Activated CD4-positive, alpha-beta T cell treated with anti-CD3 and anti-CD28 coated beads for 36 hours (primary cell): ENCODE results near the gene MYOF. TPM values are rescaled to one million over a fixed set of nuclear protein-coding genes. Genes with fewer than 3 reads are reported as not detected.

ENCODE experiments used
- ATAC-seq: fragments of 200-7000 bp; cut with Tn5 transposase; one replicate; pipeline ENCODE4 v1.10.0; 2021; ENCODE audit warnings: mild to moderate bottlenecking, moderate library complexity
- CTCF ChIA-PET: fragments of 350-600 bp; sonication (Branson Sonifier 250); formaldehyde crosslinking; loops from one replicate; lab custom pipeline; 2021; ENCODE audit warnings: antibody characterized with exemption; lab: Charles Lee
- POLR2A ChIA-PET: fragments of 350-600 bp; sonication (Branson Sonifier 250); formaldehyde crosslinking; loops from one replicate; lab custom pipeline; 2021; ENCODE audit warnings: antibody characterized with exemption, inconsistent platforms; lab: Charles Lee
- DNase-seq: peaks from one replicate; pipeline ENCODE4 v3.0.0-alpha.2; 2020
- H3K27ac Mint-ChIP-seq: one replicate; pipeline ENCODE4 v1.8.0; 2021; ENCODE audit warnings: mixed read lengths
- H3K27me3 Mint-ChIP-seq: one replicate; pipeline ENCODE4 v1.8.0; 2021; ENCODE audit warnings: mixed read lengths
- H3K36me3 Mint-ChIP-seq: one replicate; pipeline ENCODE4 v1.8.0; 2021; ENCODE audit warnings: low read depth, mixed read lengths
- H3K4me1 Mint-ChIP-seq: one replicate; pipeline ENCODE4 v1.8.0; 2021; ENCODE audit warnings: mixed read lengths
- H3K4me3 Mint-ChIP-seq: one replicate; pipeline ENCODE4 v1.8.0; 2021; ENCODE audit warnings: mild to moderate bottlenecking, moderate library complexity, mixed read lengths
- H3K9me3 Mint-ChIP-seq: one replicate; pipeline ENCODE4 v1.8.0; 2021; ENCODE audit warnings: low read depth, mixed read lengths
- intact Hi-C, 2 experiments: fragments of 100-400 bp; cut with DNase I in 1 of 2; cut with micrococcal nuclease in 1 of 2; formaldehyde crosslinking; loops; one replicate each; pipeline versions ENCODE4 v1.14.2 to v1.15.1; 2022 to 2024; cut with DNase I, micrococcal nuclease
- total RNA-seq, 2 experiments: library from RNA; stranded (reverse); gene quantifications; one replicate each; pipeline ENCODE4 v1.2.3, GENCODE V29; 2021

MYOF gene
- total RNA-seq, 2 experiments from 2014 or later: 37.8 to 40.0 TPM

- CTCF ChIA-PET: interaction anchor here (0.7 kb wide), 1 partner anchor 490 kb away, joined by 3 read pairs; no protein-coding TSS in a partner anchor
- peaks cover 15% of the 10 kb centered on the region for H3K4me1 Mint-ChIP-seq
- H3K4me3 Mint-ChIP-seq: no peak overlapping the region
- DNase-seq: no peak
- no peaks in the 10 kb centered on the region for H3K27me3 Mint-ChIP-seq
- intact Hi-C loops: no loop called here
- no peak for ATAC-seq
- H3K36me3 Mint-ChIP-seq: peaks cover 9% of the 10 kb centered on the region
- H3K27ac Mint-ChIP-seq: no peak overlapping the region
- no peaks in the 10 kb centered on the region for H3K9me3 Mint-ChIP-seq
- POLR2A ChIA-PET: no interaction called here
Measured at GRCh38 chr10:93457511-93457910, 24.6 kb downstream of the MYOF start.

GRCh38 chr10:93456480-93456879 is 25.7 kb downstream of the MYOF start:
- H3K4me3 Mint-ChIP-seq: no peak overlapping the region
- peaks cover 20% of the 10 kb centered on the region for H3K4me1 Mint-ChIP-seq
- H3K27ac Mint-ChIP-seq: no peak overlapping the region
- ATAC-seq: no peak
- intact Hi-C loops: no loop called here
- POLR2A ChIA-PET: no interaction called here
- no peaks in the 10 kb centered on the region for H3K9me3 Mint-ChIP-seq
- no peak for DNase-seq
- peaks cover 15% of the 10 kb centered on the region for H3K36me3 Mint-ChIP-seq
- CTCF ChIA-PET: interaction anchor here (1.0 to 1.5 kb wide), 2 partner anchors 27 to 80 kb away, joined by 3 to 6 read pairs; no protein-coding TSS in a partner anchor
- H3K27me3 Mint-ChIP-seq: no peaks in the 10 kb centered on the region

GRCh38 chr10:93454736-93455135 is 27.4 kb downstream of the MYOF start:
- ChIA-PET POLR2A (no interaction called here), CTCF (interaction anchor here (0.6 kb wide), 2 partner anchors 10 to 153 kb away, joined by 3 read pairs; no protein-coding TSS in a partner anchor)
- DNase-seq: no peak
- H3K27me3 Mint-ChIP-seq: no peaks in the 10 kb centered on the region
- intact Hi-C loops: no loop called here
- no peaks in the 10 kb centered on the region for H3K9me3 Mint-ChIP-seq
- peaks cover 12% of the 10 kb centered on the region for H3K36me3 Mint-ChIP-seq
- H3K27ac Mint-ChIP-seq: no peak overlapping the region
- no peak for ATAC-seq
- no peak overlapping the region for H3K4me3 Mint-ChIP-seq
- peaks cover 15% of the 10 kb centered on the region for H3K4me1 Mint-ChIP-seq

- DNase-seq (no peak), ATAC-seq (no peak)
- H3K27ac Mint-ChIP-seq: no peak overlapping the region
- peaks cover 11% of the 10 kb centered on the region for H3K36me3 Mint-ChIP-seq
- no peak overlapping the region for H3K4me3 Mint-ChIP-seq
- H3K9me3 Mint-ChIP-seq: no peaks in the 10 kb centered on the region
- H3K4me1 Mint-ChIP-seq: peaks cover 15% of the 10 kb centered on the region
- intact Hi-C loops: no loop called here
- no peaks in the 10 kb centered on the region for H3K27me3 Mint-ChIP-seq
- ChIA-PET POLR2A (no interaction called here), CTCF (no interaction called here)
Measured at GRCh38 chr10:93454146-93454545, 28.0 kb downstream of the MYOF start.

- H3K4me1 Mint-ChIP-seq: peaks cover 10% of the 10 kb centered on the region
- H3K27me3 Mint-ChIP-seq: no peaks in the 10 kb centered on the region
- ChIA-PET CTCF (interaction anchor here (0.5 kb wide), 1 partner anchor 103 kb away, joined by 3 read pairs; no protein-coding TSS in a partner anchor), POLR2A (interaction anchor here (0.6 kb wide), 1 partner anchor 1076 kb away, joined by 9 read pairs; no protein-coding TSS in a partner anchor)
- H3K36me3 Mint-ChIP-seq: peaks cover 14% of the 10 kb centered on the region
- no peak overlapping the region for H3K4me3 Mint-ChIP-seq
- intact Hi-C loops: no loop called here
- no peaks in the 10 kb centered on the region for H3K9me3 Mint-ChIP-seq
- H3K27ac Mint-ChIP-seq: no peak overlapping the region
- ATAC-seq (peak; percentile 71), DNase-seq (peak; percentile 50)
Measured at GRCh38 chr10:93452143-93452542, 30.0 kb downstream of the MYOF start.

- intact Hi-C loops: no loop called here
- H3K4me1 Mint-ChIP-seq: peaks cover 10% of the 10 kb centered on the region
- no peak overlapping the region for H3K4me3 Mint-ChIP-seq
- ChIA-PET POLR2A (interaction anchor here (0.6 kb wide), 1 partner anchor 1077 kb away, joined by 9 read pairs; no protein-coding TSS in a partner anchor), CTCF (interaction anchor here (0.5 kb wide), 1 partner anchor 102 kb away, joined by 3 read pairs; no protein-coding TSS in a partner anchor)
- H3K27ac Mint-ChIP-seq: no peak overlapping the region
- ATAC-seq (no peak), DNase-seq (no peak)
- H3K27me3 Mint-ChIP-seq: no peaks in the 10 kb centered on the region
- peaks cover 14% of the 10 kb centered on the region for H3K36me3 Mint-ChIP-seq
- H3K9me3 Mint-ChIP-seq: no peaks in the 10 kb centered on the region
Measured at GRCh38 chr10:93451244-93451947, 30.7 kb downstream of the MYOF start.

- H3K27ac Mint-ChIP-seq: no peak overlapping the region
- no peak for DNase-seq
- ChIA-PET CTCF (no interaction called here), POLR2A (no interaction called here)
- no peak overlapping the region for H3K4me3 Mint-ChIP-seq
- H3K4me1 Mint-ChIP-seq: peaks cover 10% of the 10 kb centered on the region
- ATAC-seq: no peak
- intact Hi-C loops: no loop called here
- peaks cover 14% of the 10 kb centered on the region for H3K36me3 Mint-ChIP-seq
- no peaks in the 10 kb centered on the region for H3K9me3 Mint-ChIP-seq
- H3K27me3 Mint-ChIP-seq: no peaks in the 10 kb centered on the region
Measured at GRCh38 chr10:93447970-93448369, 34.2 kb downstream of the MYOF start.

- ChIA-PET CTCF (interaction anchor here (0.6 kb wide), 1 partner anchor 254 kb away, joined by 3 read pairs; no protein-coding TSS in a partner anchor), POLR2A (no interaction called here)
- intact Hi-C loops: no loop called here
Measured at GRCh38 chr10:93447019-93447418, 35.1 kb downstream of the MYOF start.

GRCh38 chr10:93445978-93446720 is 36.0 kb downstream of the MYOF start:
- H3K36me3 Mint-ChIP-seq: peaks cover 3% of the 10 kb centered on the region
- ATAC-seq: no peak
- ChIA-PET POLR2A (no interaction called here), CTCF (interaction anchor here (0.6 to 1.0 kb wide), 2 partner anchors 27 to 65 kb away, joined by 3 read pairs; no protein-coding TSS in a partner anchor)
- no peak for DNase-seq
- no peaks in the 10 kb centered on the region for H3K4me1 Mint-ChIP-seq
- no peak overlapping the region for H3K27ac Mint-ChIP-seq
- no peaks in the 10 kb centered on the region for H3K9me3 Mint-ChIP-seq
- no peaks in the 10 kb centered on the region for H3K27me3 Mint-ChIP-seq
- intact Hi-C loops: no loop called here
- no peak overlapping the region for H3K4me3 Mint-ChIP-seq

More at GRCh38 chr10:93447019-93447418, 35.1 kb downstream of the MYOF start:
- peaks cover 12% of the 10 kb centered on the region for H3K36me3 Mint-ChIP-seq
- ATAC-seq (no peak), DNase-seq (no peak)
- H3K9me3 Mint-ChIP-seq: no peaks in the 10 kb centered on the region
- no peak overlapping the region for H3K4me3 Mint-ChIP-seq
- no peak overlapping the region for H3K27ac Mint-ChIP-seq
- peaks cover 4% of the 10 kb centered on the region for H3K4me1 Mint-ChIP-seq
- no peaks in the 10 kb centered on the region for H3K27me3 Mint-ChIP-seq

- peaks cover 3% of the 10 kb centered on the region for H3K36me3 Mint-ChIP-seq
- intact Hi-C loops: no loop called here
- POLR2A ChIA-PET: no interaction called here
Measured at GRCh38 chr10:93445097-93445960, 36.8 kb downstream of the MYOF start.

More at GRCh38 chr10:93445097-93445960, 36.8 kb downstream of the MYOF start:
- Mint-ChIP-seq H3K27ac (no peak overlapping the region), H3K27me3 (no peaks in the 10 kb centered on the region), H3K4me3 (no peak overlapping the region), H3K4me1 (no peaks in the 10 kb centered on the region), H3K9me3 (no peaks in the 10 kb centered on the region)
- DNase-seq: no peak
- no peak for ATAC-seq
- CTCF ChIA-PET: interaction anchor here (0.6 to 1.8 kb wide), 3 partner anchors 37 to 134 kb away, joined by 3 to 4 read pairs (median 3); partner anchors contain the start of gene MYOF
